PC-3 (cell line): ENCODE measurements around the gene SFMBT2. TPM values are rescaled to one million over a fixed set of nuclear protein-coding genes. Genes with fewer than 3 reads are reported as not detected.

Experiments
- ATAC-seq: fragments of 200-7000 bp; cut with Tn5 transposase; 2 replicates; pipeline ENCODE4 v1.9.1; 2020; ENCODE audit warnings: mild to moderate bottlenecking, moderate library complexity
- BruUV-seq: library from RNA; stranded (reverse); fragments of 400-500 nt; replicated peaks from 2 replicates; lab custom pipeline; 2021; lab: Mats Ljungman, UMichigan
- CTCF ChIA-PET: fragments of 300-600 bp; sonication (Branson Sonifier 250); formaldehyde crosslinking; loops from one replicate; lab custom pipeline; 2022; ENCODE audit warnings: antibody characterized with exemption; lab: Charles Lee
- POLR2A ChIA-PET: fragments of 300-600 bp; sonication (Branson Sonifier 250); formaldehyde crosslinking; loops from one replicate; lab custom pipeline; 2022; ENCODE audit warnings: antibody characterized with exemption; ENCODE audit not compliant: unreplicated experiment; lab: Charles Lee
- DNase-seq: peaks from one replicate; pipeline ENCODE4 v3.0.0-alpha.2; 2015
- H2AFZ ChIP-seq: fragments of 300-600 bp; sonication (generic); 2 replicates; pipeline ENCODE4 v1.6.0; 2016; ENCODE audit warnings: antibody characterized with exemption, low read length
- H3F3A ChIP-seq: fragments of 300-600 bp; sonication (generic); one replicate; pipeline ENCODE4 v1.6.0; 2017; ENCODE audit warnings: antibody characterized with exemption, low read length, control low read depth, mild to moderate bottlenecking; ENCODE audit not compliant: unreplicated experiment
- H3K27ac ChIP-seq: fragments of 300-600 bp; sonication (generic); 2 replicates; pipeline ENCODE4 v1.5.1; 2016; ENCODE audit warnings: mild to moderate bottlenecking, low read length
- H3K27me3 ChIP-seq: fragments of 300-600 bp; sonication (generic); 2 replicates; pipeline ENCODE4 v1.6.1; 2016; ENCODE audit warnings: low read length, mixed read lengths
- H3K36me3 ChIP-seq: fragments of 300-600 bp; sonication (generic); 2 replicates; pipeline ENCODE4 v1.6.1; 2016; ENCODE audit warnings: low read depth, mixed run types, low read length, mixed read lengths
- H3K4me1 ChIP-seq: fragments of 300-600 bp; sonication (generic); 2 replicates; pipeline ENCODE4 v1.5.1; 2016; ENCODE audit warnings: low read length; ENCODE audit not compliant: insufficient read depth
- H3K4me2 ChIP-seq: fragments of 300-600 bp; sonication (generic); 2 replicates; pipeline ENCODE4 v1.6.0; 2016; ENCODE audit warnings: low read length
- H3K4me3 ChIP-seq: fragments of 300-600 bp; sonication (generic); 2 replicates; pipeline ENCODE4 v1.5.1; 2016; ENCODE audit warnings: mild to moderate bottlenecking, low read length, mixed read lengths
- H3K79me2 ChIP-seq: fragments of 300-600 bp; sonication (generic); 2 replicates; pipeline ENCODE4 v1.6.1; 2017; ENCODE audit warnings: low read length, mixed read lengths
- H3K9ac ChIP-seq: fragments of 300-600 bp; sonication (generic); 2 replicates; pipeline ENCODE4 v1.6.0; 2016; ENCODE audit warnings: mild to moderate bottlenecking, low read length
- H3K9me2 ChIP-seq: fragments of 300-600 bp; sonication (generic); replicated peaks from 2 replicates; pipeline ENCODE4 v1.6.1; 2016; ENCODE audit warnings: mixed run types, low read length, mixed read lengths
- H3K9me3 ChIP-seq: fragments of 300-600 bp; sonication (generic); 2 replicates; pipeline ENCODE4 v1.6.1; 2016; ENCODE audit warnings: low read length, mixed read lengths
- H4K20me1 ChIP-seq: fragments of 300-600 bp; sonication (generic); 2 replicates; pipeline ENCODE4 v1.6.1; 2016; ENCODE audit warnings: low read length, mixed read lengths
- EZH2 ChIP-seq: fragments of 300-600 bp; sonication (generic); IDR thresholded peaks from one replicate; pipeline ENCODE4 v1.6.1; 2017; ENCODE audit warnings: antibody characterized with exemption, mild to moderate bottlenecking, low read length; ENCODE audit not compliant: unreplicated experiment
- EZH2phosphoT487 ChIP-seq: fragments of 300-600 bp; sonication (generic); IDR thresholded peaks from 2 replicates; pipeline ENCODE4 v1.6.1; 2018; ENCODE audit warnings: mild to moderate bottlenecking, antibody characterized with exemption, low read length, borderline replicate concordance
- intact Hi-C: fragments of 100-400 bp; cut with micrococcal nuclease; formaldehyde crosslinking; loops from 2 replicates; pipeline ENCODE4 v1.9.0; 2023
- total RNA-seq: library from RNA; depleted of rRNA; stranded (reverse); fragments of >200 nt; gene quantifications from 2 replicates; pipeline ENCODE4 v1.2.3, GENCODE V29; 2014
- TF ChIP-seq, protein P1 (sequence below): fragments of 300-600 bp; sonication (generic); conservative IDR thresholded peaks from 2 replicates; pipeline ENCODE4 v1.5.1; 2017; ENCODE audit warnings: antibody characterized with exemption, low read depth, mild to moderate bottlenecking, low read length

SFMBT2 gene
- total RNA-seq, 1 experiment from 2014 or later: 1.9 TPM

DNA sequence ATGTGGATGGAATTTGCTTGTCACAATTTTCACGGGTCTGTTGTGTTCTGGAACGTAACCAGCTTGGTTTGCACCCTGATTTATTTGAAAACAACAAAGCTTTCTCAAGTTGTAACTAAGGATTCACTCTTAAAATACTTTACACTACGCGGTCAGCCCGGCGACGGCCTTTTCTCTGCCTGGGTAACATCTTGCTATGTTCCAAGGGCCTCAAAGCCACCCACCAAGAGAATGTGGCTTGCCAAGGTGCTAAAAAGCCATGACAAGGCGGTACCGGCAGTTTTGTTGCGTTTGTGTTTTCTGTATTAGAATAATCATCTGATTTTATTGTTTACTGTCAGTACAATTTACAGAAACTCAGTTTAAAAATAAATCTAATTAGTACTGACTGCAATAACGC is 220.9 kb downstream of the SFMBT2 start:
- intact Hi-C loops: no loop called here
- Histone ChIP-seq H2AFZ (no peak overlapping the region), H3K27me3 (peaks cover 15% of the 10 kb centered on the region; the same call in 1 of the 2 replicates), H3K4me3 (no peak overlapping the region), H3K27ac (no peak overlapping the region), H3F3A (no peaks in the 10 kb centered on the region), H4K20me1 (no peaks in the 10 kb centered on the region), H3K9me3 (no peaks in the 10 kb centered on the region), H3K36me3 (no peaks in the 10 kb centered on the region), H3K79me2 (no peaks in the 10 kb centered on the region), H3K4me1 (no peaks in the 10 kb centered on the region), H3K9ac (no peak overlapping the region), H3K4me2 (no peak overlapping the region), H3K9me2 (no peaks in the 10 kb centered on the region)
- TF ChIP-seq EZH2phosphoT487: no peak
- TF ChIP-seq EZH2: no peak
- TF ChIP-seq, protein P1, sequence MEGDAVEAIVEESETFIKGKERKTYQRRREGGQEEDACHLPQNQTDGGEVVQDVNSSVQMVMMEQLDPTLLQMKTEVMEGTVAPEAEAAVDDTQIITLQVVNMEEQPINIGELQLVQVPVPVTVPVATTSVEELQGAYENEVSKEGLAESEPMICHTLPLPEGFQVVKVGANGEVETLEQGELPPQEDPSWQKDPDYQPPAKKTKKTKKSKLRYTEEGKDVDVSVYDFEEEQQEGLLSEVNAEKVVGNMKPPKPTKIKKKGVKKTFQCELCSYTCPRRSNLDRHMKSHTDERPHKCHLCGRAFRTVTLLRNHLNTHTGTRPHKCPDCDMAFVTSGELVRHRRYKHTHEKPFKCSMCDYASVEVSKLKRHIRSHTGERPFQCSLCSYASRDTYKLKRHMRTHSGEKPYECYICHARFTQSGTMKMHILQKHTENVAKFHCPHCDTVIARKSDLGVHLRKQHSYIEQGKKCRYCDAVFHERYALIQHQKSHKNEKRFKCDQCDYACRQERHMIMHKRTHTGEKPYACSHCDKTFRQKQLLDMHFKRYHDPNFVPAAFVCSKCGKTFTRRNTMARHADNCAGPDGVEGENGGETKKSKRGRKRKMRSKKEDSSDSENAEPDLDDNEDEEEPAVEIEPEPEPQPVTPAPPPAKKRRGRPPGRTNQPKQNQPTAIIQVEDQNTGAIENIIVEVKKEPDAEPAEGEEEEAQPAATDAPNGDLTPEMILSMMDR: no peak
- CTCF ChIA-PET: no interaction called here
- BruUV-seq: no TSS peak
- ATAC-seq (no peak), DNase-seq (no peak)
- POLR2A ChIA-PET: no interaction called here

DNA sequence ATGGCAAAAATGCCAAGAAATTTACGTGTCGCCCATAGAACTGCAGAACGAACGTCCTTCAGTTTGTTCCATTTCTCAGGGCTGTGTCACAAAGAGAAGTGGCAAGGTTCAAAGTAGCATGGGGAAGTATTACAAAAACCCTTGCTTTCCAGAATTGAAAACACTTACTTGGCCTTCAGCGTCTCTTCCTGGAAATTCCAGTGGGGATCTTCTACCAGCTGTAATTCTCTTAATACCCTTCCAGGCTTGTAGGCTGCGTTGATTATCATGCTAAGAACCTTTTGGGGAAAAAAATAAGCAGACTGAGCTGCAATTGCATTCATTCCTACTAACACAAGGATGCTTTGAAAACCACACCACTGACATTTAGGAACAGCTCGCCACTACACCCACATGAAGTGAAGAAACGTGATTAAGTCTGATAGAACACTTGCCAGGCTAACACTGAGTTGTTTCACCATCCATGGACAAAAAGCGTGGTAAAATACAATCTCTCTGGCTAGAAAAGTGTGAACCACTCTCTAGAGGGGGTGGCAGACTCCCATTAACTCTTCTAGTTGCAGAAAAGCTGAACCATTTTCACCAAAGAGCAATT is 222.3 kb downstream of the SFMBT2 start:
- ChIA-PET CTCF (no interaction called here), POLR2A (no interaction called here)
- H3K4me2 ChIP-seq: no peak overlapping the region
- no peaks in the 10 kb centered on the region for H3K4me1 ChIP-seq
- no peaks in the 10 kb centered on the region for H3K79me2 ChIP-seq
- H3K27me3 ChIP-seq: peaks cover 20% of the 10 kb centered on the region; the same call in 1 of the 2 replicates
- H2AFZ ChIP-seq: no peak overlapping the region
- intact Hi-C loops: no loop called here
- H3F3A ChIP-seq: no peaks in the 10 kb centered on the region
- DNase-seq (no peak), ATAC-seq (no peak)
- no peaks in the 10 kb centered on the region for H3K9me3 ChIP-seq
- TF ChIP-seq EZH2 (no peak), EZH2phosphoT487 (no peak)
- TF ChIP-seq, protein P1: no peak
- no TSS peak for BruUV-seq
- no peaks in the 10 kb centered on the region for H3K9me2 ChIP-seq
- no peaks in the 10 kb centered on the region for H3K36me3 ChIP-seq
- no peak overlapping the region for H3K27ac ChIP-seq
- no peaks in the 10 kb centered on the region for H4K20me1 ChIP-seq
- no peak overlapping the region for H3K4me3 ChIP-seq
- H3K9ac ChIP-seq: no peak overlapping the region

DNA sequence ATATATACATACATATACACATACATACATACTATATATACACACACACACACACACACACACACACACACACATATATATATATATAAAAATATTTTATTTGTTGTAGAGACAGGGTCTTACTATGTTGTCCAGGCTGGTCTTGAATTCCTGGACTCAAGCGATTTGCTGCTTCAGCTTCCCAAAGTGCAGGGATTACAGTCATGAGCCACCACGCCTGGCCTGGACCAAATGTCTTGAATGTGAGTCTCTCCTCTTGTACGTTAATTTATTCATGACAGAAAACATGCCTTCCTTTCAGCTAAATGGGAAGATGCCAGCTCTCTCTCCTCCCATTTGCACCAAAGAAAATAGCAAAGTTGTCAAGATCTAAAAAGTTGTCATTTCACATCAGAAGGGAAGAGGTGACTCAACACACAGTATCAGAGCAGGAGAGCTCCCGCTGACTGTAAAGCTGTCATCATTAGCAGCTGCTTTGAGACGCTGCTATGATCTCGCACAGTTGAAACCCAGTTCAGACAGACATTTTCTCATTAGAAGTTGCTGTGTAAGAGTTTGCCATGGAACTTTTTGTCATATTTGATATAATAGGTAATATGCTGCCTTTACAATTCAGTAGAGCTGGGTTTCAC is 224.3 kb downstream of the SFMBT2 start:
- Histone ChIP-seq H3K4me1 (no peaks in the 10 kb centered on the region), H3K4me2 (no peak overlapping the region), H3K9me3 (no peaks in the 10 kb centered on the region), H4K20me1 (no peaks in the 10 kb centered on the region), H3K9me2 (no peaks in the 10 kb centered on the region), H3K27ac (no peak overlapping the region), H3K36me3 (no peaks in the 10 kb centered on the region), H2AFZ (no peak overlapping the region), H3K79me2 (no peaks in the 10 kb centered on the region), H3F3A (no peaks in the 10 kb centered on the region), H3K9ac (no peak overlapping the region), H3K27me3 (peaks cover 20% of the 10 kb centered on the region; the same call in 1 of the 2 replicates), H3K4me3 (no peak overlapping the region)
- TF ChIP-seq EZH2phosphoT487 (no peak), EZH2 (no peak)
- TF ChIP-seq, protein P1: no peak
- no peak for ATAC-seq
- POLR2A ChIA-PET: no interaction called here
- intact Hi-C loops: no loop called here
- no TSS peak for BruUV-seq
- DNase-seq: no peak
- CTCF ChIA-PET: no interaction called here
